Measurements from ENCODE around the gene NINJ2.

DNA sequence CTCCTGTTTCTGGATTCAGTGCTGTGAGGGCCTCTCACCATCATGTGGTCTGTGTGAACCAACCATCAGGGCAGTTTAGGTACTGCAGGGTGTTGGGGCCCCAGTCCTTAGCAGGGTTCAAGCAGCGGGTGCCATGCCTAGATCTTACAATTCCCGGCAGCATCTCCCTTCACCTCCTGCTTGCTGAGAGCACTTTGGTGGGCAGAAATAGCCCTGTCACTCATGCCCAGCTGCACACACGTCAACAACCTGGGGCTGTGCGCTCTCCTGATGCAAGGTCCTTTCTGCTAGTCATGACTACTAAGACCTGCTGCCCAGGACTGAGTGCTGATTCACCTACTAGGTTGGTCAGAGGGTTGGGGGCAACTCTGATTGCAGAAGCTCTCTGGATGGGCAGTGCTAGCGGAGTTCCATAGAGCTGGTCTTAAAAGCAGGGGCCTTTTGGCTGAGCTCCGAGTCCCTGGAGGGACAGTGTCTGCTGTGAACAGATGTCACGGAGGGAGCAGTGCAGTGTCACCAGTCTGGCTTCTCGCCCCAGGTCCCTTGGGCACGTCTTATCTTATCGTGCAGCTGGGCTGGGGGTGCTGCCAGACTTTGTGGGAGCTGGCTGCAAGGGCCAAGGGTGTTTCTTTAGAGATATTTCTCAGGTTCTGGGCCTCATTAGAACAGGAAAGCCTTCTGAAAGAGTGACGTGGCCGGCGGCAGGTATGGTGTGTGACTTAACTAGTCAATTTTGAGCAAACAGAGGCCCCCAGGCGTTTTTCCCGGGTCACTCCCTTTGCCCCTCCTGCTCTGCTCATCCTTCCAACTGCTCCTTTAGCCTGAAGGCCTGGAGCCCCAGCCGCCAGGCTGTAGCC is 71.8 kb downstream of the NINJ2 start:
- TF ChIP-seq, protein P1, sequence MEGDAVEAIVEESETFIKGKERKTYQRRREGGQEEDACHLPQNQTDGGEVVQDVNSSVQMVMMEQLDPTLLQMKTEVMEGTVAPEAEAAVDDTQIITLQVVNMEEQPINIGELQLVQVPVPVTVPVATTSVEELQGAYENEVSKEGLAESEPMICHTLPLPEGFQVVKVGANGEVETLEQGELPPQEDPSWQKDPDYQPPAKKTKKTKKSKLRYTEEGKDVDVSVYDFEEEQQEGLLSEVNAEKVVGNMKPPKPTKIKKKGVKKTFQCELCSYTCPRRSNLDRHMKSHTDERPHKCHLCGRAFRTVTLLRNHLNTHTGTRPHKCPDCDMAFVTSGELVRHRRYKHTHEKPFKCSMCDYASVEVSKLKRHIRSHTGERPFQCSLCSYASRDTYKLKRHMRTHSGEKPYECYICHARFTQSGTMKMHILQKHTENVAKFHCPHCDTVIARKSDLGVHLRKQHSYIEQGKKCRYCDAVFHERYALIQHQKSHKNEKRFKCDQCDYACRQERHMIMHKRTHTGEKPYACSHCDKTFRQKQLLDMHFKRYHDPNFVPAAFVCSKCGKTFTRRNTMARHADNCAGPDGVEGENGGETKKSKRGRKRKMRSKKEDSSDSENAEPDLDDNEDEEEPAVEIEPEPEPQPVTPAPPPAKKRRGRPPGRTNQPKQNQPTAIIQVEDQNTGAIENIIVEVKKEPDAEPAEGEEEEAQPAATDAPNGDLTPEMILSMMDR (conservative IDR thresholded peaks at IDR 0.05 in 1 of 2, IDR thresholded peaks at IDR 0.05 in 1 of 2; ENCODE audit: extremely low read depth in 1 of 2, insufficient read depth in 1 of 2, low read depth in 1 of 2, low read length in 2 of 2): no peak
- TF ChIP-seq EZH2 (IDR thresholded peaks at IDR 0.05; ENCODE audit: borderline replicate concordance, low read length): no peak

All from mammary epithelial cell (primary cell).